Measurements from ENCODE around the gene UBR3.

- TF ChIP-seq POLR2A (IDR thresholded peaks at IDR 0.05) (no peak), CTCF (IDR thresholded peaks at IDR 0.05) (no peak)
Observed at GRCh38 chr2:169900686-169901085, 73.4 kb downstream of the UBR3 start.

All from right lobe of liver (tissue), 4 donors.